ENCODE data around the gene PAK2.

DNA sequence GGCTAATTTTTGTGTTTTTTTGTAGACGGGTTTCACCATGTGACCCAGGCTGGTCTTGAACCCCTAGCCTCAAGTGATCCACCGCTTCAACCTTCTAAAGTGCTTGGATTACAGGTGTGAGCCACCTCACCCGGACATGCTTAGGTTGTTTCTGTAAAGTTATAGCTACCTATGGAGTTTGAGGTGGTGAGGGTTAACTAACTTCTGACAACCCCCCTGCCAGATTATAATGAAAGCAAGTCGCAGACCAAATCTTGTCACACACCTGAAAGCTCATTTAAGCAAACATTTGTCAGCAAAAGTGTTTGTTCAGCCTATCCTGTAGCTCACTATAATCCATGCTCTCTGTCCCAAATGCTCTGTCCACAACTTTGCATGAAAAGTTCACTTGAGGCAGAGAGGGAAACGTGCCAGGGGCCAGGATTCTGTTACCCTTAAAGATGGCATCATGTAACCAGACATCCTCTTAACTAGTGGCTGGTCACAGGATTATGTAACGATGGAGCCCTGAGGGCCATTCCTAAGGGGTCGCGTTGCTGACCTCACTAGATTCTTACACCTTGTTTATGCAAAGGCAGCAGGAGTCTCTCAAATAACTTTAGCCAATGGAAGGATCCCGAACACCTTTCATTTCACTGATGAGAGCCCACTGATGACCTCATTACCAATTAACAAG, 103.9 kb downstream of the PAK2 start:
- TF ChIP-seq, protein P1, sequence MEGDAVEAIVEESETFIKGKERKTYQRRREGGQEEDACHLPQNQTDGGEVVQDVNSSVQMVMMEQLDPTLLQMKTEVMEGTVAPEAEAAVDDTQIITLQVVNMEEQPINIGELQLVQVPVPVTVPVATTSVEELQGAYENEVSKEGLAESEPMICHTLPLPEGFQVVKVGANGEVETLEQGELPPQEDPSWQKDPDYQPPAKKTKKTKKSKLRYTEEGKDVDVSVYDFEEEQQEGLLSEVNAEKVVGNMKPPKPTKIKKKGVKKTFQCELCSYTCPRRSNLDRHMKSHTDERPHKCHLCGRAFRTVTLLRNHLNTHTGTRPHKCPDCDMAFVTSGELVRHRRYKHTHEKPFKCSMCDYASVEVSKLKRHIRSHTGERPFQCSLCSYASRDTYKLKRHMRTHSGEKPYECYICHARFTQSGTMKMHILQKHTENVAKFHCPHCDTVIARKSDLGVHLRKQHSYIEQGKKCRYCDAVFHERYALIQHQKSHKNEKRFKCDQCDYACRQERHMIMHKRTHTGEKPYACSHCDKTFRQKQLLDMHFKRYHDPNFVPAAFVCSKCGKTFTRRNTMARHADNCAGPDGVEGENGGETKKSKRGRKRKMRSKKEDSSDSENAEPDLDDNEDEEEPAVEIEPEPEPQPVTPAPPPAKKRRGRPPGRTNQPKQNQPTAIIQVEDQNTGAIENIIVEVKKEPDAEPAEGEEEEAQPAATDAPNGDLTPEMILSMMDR (IDR thresholded peaks at IDR 0.05): no peak
- TF ChIP-seq POLR2A (IDR thresholded peaks at IDR 0.05): no peak

All from tibial nerve (tissue), 3 donors.